Smooth muscle cell (in vitro differentiated cells): Measurements from ENCODE around the gene LIFR. TPM values are rescaled to one million over a fixed set of nuclear protein-coding genes. Genes with fewer than 3 reads are reported as not detected.

Experiments
- DNase-seq: peaks from one replicate; lab custom pipeline; 2025; ENCODE audit not compliant: unreplicated experiment; lab: John Stamatoyannopoulos, UW
- H2AFZ ChIP-seq: fragments of 200-600 bp; sonication (generic); 2 replicates; pipeline ENCODE4 v1.6.0; 2016; ENCODE audit warnings: antibody characterized with exemption, low read depth, mild to moderate bottlenecking
- H3F3A ChIP-seq: fragments of 200-600 bp; sonication (generic); 2 replicates; pipeline ENCODE4 v1.6.0; 2017; ENCODE audit warnings: antibody characterized with exemption, low read depth
- H3K27ac ChIP-seq: fragments of 200-600 bp; sonication (generic); 2 replicates; pipeline ENCODE4 v1.5.1; 2016; ENCODE audit warnings: low read depth, mild to moderate bottlenecking
- H3K27me3 ChIP-seq: fragments of 200-600 bp; sonication (generic); 2 replicates; pipeline ENCODE4 v1.6.1; 2016; ENCODE audit warnings: low read depth, mild to moderate bottlenecking
- H3K36me3 ChIP-seq: fragments of 200-600 bp; sonication (generic); 2 replicates; pipeline ENCODE4 v1.5.1; 2016; ENCODE audit warnings: low read depth
- H3K4me1 ChIP-seq: fragments of 200-600 bp; sonication (generic); 2 replicates; pipeline ENCODE4 v1.5.1; 2016; ENCODE audit warnings: low read depth
- H3K4me2 ChIP-seq: fragments of 200-600 bp; sonication (generic); 2 replicates; pipeline ENCODE4 v1.6.0; 2016; ENCODE audit warnings: mild to moderate bottlenecking
- H3K4me3 ChIP-seq: fragments of 200-600 bp; sonication (generic); 2 replicates; pipeline ENCODE4 v1.5.1; 2016; ENCODE audit warnings: mild to moderate bottlenecking
- H3K79me2 ChIP-seq: fragments of 200-600 bp; sonication (generic); 2 replicates; pipeline ENCODE4 v1.6.0; 2016; ENCODE audit warnings: low read depth, mild to moderate bottlenecking
- H3K9ac ChIP-seq: fragments of 200-600 bp; sonication (generic); 2 replicates; pipeline ENCODE4 v1.6.0; 2016; ENCODE audit warnings: low read depth
- H3K9me3 ChIP-seq: fragments of 200-600 bp; sonication (generic); replicated peaks from 2 replicates; pipeline ENCODE4 v1.5.1; 2016; ENCODE audit warnings: low read depth
- H4K20me1 ChIP-seq: fragments of 200-600 bp; sonication (generic); 2 replicates; pipeline ENCODE4 v1.6.0; 2016; ENCODE audit warnings: low read depth
- WGBS: methylation state at CpG from one replicate; pipeline ENCODE4 v1.1.7; 2016; ENCODE audit warnings: low lambda C conversion rate; 5-methylcytosine and 5-hydroxymethylcytosine counted together
- polyA plus RNA-seq: library from polyadenylated mRNA; unstranded; fragments of >200 nt; fragmentation: Nextera tagmentation; extraction: Ambion mirVana; gene quantifications from 2 replicates; pipeline ENCODE4 v1.2.1, GENCODE V29; 2016
- total RNA-seq: library from RNA; depleted of rRNA; stranded (reverse); fragments of >200 nt; gene quantifications from 2 replicates; pipeline ENCODE4 v1.2.3, GENCODE V29; 2014
- TF ChIP-seq, protein P1 (sequence below): fragments of 200-600 bp; sonication (generic); IDR thresholded peaks from 2 replicates; pipeline ENCODE4 v1.5.1; 2017; ENCODE audit warnings: borderline replicate concordance, mild to moderate bottlenecking, antibody characterized with exemption; ENCODE audit not compliant: insufficient read depth, poor library complexity, severe bottlenecking

The LIFR gene
- total and polyA plus RNA-seq, 2 experiments from 2014 or later = 14.3 to 29.2 TPM

DNA sequence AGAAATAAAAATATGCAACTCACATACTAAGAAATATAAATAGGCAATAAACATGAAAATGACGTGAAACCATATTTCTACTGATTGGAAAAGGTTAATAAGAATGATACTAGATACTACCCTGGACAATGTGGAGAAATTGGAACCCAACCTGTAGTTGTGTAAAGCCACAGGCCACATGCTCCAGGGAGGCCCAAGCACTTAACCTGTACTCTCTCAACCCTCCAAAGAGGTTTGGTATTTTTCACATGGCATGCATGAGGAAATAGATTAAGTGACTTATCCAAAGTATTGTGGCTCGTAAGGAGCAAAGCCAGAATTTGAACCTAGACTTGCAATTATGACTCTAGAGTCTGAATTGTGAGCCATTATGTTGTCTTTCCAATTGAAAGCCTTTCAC lies 13.4 kb downstream of the LIFR start:
- no peak for DNase-seq
- Histone ChIP-seq H3K9me3 (no peaks in the 10 kb centered on the region), H4K20me1 (peaks cover 35% of the 10 kb centered on the region), H2AFZ (no peak overlapping the region), H3K4me1 (no peaks in the 10 kb centered on the region), H3K9ac (no peak overlapping the region), H3K4me3 (no peak overlapping the region), H3K27me3 (no peaks in the 10 kb centered on the region), H3K36me3 (no peaks in the 10 kb centered on the region), H3K79me2 (peaks cover 62% of the 10 kb centered on the region), H3F3A (no peaks in the 10 kb centered on the region), H3K27ac (no peak overlapping the region), H3K4me2 (no peak overlapping the region)
- WGBS = 97% methylated on average over 2 of the region's 2 CpGs
- TF ChIP-seq, protein P1, sequence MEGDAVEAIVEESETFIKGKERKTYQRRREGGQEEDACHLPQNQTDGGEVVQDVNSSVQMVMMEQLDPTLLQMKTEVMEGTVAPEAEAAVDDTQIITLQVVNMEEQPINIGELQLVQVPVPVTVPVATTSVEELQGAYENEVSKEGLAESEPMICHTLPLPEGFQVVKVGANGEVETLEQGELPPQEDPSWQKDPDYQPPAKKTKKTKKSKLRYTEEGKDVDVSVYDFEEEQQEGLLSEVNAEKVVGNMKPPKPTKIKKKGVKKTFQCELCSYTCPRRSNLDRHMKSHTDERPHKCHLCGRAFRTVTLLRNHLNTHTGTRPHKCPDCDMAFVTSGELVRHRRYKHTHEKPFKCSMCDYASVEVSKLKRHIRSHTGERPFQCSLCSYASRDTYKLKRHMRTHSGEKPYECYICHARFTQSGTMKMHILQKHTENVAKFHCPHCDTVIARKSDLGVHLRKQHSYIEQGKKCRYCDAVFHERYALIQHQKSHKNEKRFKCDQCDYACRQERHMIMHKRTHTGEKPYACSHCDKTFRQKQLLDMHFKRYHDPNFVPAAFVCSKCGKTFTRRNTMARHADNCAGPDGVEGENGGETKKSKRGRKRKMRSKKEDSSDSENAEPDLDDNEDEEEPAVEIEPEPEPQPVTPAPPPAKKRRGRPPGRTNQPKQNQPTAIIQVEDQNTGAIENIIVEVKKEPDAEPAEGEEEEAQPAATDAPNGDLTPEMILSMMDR = no peak

DNA sequence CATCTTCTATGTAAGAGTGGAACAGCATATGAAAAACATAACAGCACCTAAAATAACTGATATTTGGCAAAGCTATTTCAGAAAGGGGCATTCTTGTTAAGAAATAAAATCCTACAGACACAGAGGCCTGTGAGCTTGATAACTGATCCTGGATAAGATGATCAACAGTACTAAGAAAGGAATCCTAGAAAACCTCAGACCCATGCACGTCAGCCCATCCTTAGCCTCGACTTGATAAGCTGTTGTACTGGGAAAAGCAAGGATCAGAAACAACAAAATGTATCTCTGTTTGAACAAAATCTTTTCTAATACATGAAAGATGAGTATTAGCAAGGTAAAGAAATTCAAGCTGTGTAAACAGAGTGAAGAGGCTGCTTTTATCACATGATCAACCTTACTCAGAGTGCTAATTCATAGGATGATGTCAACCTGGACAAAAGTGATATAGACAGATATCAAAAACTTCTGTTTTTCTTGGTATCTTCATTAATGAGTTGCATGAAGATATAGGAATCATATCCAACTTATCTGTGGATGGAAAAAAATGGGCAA lies 15.2 kb downstream of the LIFR start:
- H2AFZ ChIP-seq = no peak overlapping the region
- peaks cover 57% of the 10 kb centered on the region for H3K79me2 ChIP-seq
- DNase-seq = no peak
- no peaks in the 10 kb centered on the region for H3K4me1 ChIP-seq
- H3K9ac ChIP-seq = no peak overlapping the region
- no peaks in the 10 kb centered on the region for H3K36me3 ChIP-seq
- no peak overlapping the region for H3K4me3 ChIP-seq
- no peak overlapping the region for H3K27ac ChIP-seq
- TF ChIP-seq, protein P1 = no peak
- no peaks in the 10 kb centered on the region for H3K9me3 ChIP-seq
- no peaks in the 10 kb centered on the region for H3F3A ChIP-seq
- no peak overlapping the region for H3K4me2 ChIP-seq
- peaks cover 39% of the 10 kb centered on the region for H4K20me1 ChIP-seq
- 56% methylated on average over 2 of the region's 2 CpGs for WGBS
- H3K27me3 ChIP-seq = no peaks in the 10 kb centered on the region

DNA sequence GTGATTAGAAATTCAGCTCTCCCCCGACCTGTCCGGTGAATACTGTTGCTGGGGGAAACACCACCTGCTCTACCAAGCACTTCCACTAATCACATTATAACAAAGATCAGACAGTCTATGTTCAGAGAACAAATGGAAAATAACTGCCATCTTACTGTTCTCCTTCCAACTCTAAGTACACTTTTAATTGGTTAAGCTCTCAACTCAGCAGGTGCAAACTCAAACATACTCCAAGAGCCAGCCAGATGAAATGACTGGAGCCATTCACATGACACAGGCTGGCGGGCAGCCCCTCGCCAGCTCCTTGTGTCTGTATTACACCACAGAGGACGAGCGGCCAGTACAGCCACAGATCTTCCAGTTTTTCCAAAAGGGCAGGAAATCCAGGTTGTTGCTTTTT lies 16.1 kb downstream of the LIFR start:
- TF ChIP-seq, protein P1 = no peak
- no peak for DNase-seq

DNA sequence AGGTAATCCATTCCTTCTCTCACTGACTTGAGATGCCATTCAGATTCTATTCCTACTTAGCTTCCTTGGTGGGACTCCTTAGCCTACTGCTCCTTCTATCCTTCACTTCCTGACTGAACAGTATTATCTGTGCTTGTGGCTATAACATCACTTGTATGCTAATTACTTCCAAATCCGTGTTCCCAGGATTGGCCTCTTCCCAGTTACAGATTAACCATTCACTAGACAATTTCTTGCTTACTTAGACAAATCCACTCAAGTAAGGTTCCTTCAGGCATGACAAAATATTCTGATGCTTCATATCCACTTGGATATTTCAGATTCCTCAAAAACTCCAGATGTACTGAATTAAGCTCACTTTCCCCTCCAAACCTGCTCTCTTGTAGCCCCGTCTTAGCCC lies 18.3 kb downstream of the LIFR start:
- H3K9me3 ChIP-seq = no peaks in the 10 kb centered on the region
- no peaks in the 10 kb centered on the region for H3K4me1 ChIP-seq
- 63% methylated on average over 2 of the region's 2 CpGs for WGBS
- peaks cover 46% of the 10 kb centered on the region for H3K79me2 ChIP-seq
- no peak overlapping the region for H3K4me3 ChIP-seq
- no peak overlapping the region for H3K4me2 ChIP-seq
- peaks cover 54% of the 10 kb centered on the region for H4K20me1 ChIP-seq
- no peak overlapping the region for H3K27ac ChIP-seq
- H3F3A ChIP-seq = no peaks in the 10 kb centered on the region
- H2AFZ ChIP-seq = no peak overlapping the region
- H3K36me3 ChIP-seq = no peaks in the 10 kb centered on the region
- no peaks in the 10 kb centered on the region for H3K27me3 ChIP-seq
- no peak overlapping the region for H3K9ac ChIP-seq
- TF ChIP-seq, protein P1 = no peak
- DNase-seq = no peak

More for the DNA sequence above, 16.1 kb downstream of the LIFR start:
- Histone ChIP-seq H3K4me3 (no peak overlapping the region), H3K4me1 (no peaks in the 10 kb centered on the region), H4K20me1 (peaks cover 48% of the 10 kb centered on the region), H3K4me2 (no peak overlapping the region), H3K27me3 (no peaks in the 10 kb centered on the region), H3F3A (no peaks in the 10 kb centered on the region), H2AFZ (no peak overlapping the region), H3K79me2 (peaks cover 59% of the 10 kb centered on the region), H3K9ac (no peak overlapping the region), H3K27ac (no peak overlapping the region), H3K9me3 (no peaks in the 10 kb centered on the region), H3K36me3 (no peaks in the 10 kb centered on the region)
- 95% methylated on average over 6 of the region's 6 CpGs for WGBS
